Suprapubic skin (tissue), 4 donors: Measurements from ENCODE around the gene ZC3HAV1. TPM values are rescaled to one million over a fixed set of nuclear protein-coding genes. Genes with fewer than 3 reads are reported as not detected.

Source experiments
- DNase-seq, 2 donors: peaks; one replicate each; pipeline ENCODE4 v3.0.0-alpha.2; 2019; ENCODE audit warnings: low spot score in 2 of 2
- H3K27ac ChIP-seq: fragments of 200-600 bp; sonication (generic); one replicate; pipeline ENCODE4 v1.5.1; 2019
- H3K27me3 ChIP-seq: fragments of 200-600 bp; sonication (generic); one replicate; pipeline ENCODE4 v1.5.1; 2019
- H3K36me3 ChIP-seq: fragments of 200-600 bp; sonication (generic); one replicate; pipeline ENCODE4 v1.5.1; 2019
- H3K4me1 ChIP-seq: fragments of 200-600 bp; sonication (generic); one replicate; pipeline ENCODE4 v1.5.1; 2019
- H3K4me3 ChIP-seq: fragments of 200-600 bp; sonication (generic); one replicate; pipeline ENCODE4 v1.5.1; 2019; ENCODE audit warnings: mild to moderate bottlenecking
- H3K9me3 ChIP-seq: fragments of 200-600 bp; sonication (generic); one replicate; pipeline ENCODE4 v1.5.1; 2019
- CTCF ChIP-seq, 2 donors: fragments of 200-600 bp in 1 of 2; fragments of 450-650 bp in 1 of 2; sonication (generic) in 1 of 2; IDR thresholded peaks; one replicate each; pipeline ENCODE4 v1.5.1; 2016 to 2019; ENCODE audit warnings: antibody characterized with exemption in 2 of 2, mild to moderate bottlenecking in 1 of 2, moderate library complexity in 1 of 2
- EP300 ChIP-seq: sonication (generic); formaldehyde crosslinking; IDR thresholded peaks from one replicate; pipeline ENCODE4 v1.6.1; 2017; ENCODE audit warnings: antibody characterized with exemption
- POLR2A ChIP-seq, 2 donors: fragments of 450-650 bp; IDR thresholded peaks; one replicate each; pipeline ENCODE4 v1.6.1; 2017; ENCODE audit warnings: antibody characterized with exemption in 2 of 2, mild to moderate bottlenecking in 2 of 2, moderate library complexity in 2 of 2
- POLR2AphosphoS5 ChIP-seq, 3 donors: sonication (generic); formaldehyde crosslinking; IDR thresholded peaks; one replicate each; pipeline ENCODE4 v1.6.1; 2017; ENCODE audit warnings: antibody characterized with exemption in 3 of 3
- WGBS: methylation state at CpG from one replicate; pipeline ENCODE4 v1.1.5; 2018; 5-methylcytosine and 5-hydroxymethylcytosine counted together
- total RNA-seq, 4 donors: library from RNA; depleted of rRNA; stranded (reverse); fragments of >200 nt; gene quantifications; one replicate each; pipeline ENCODE4 v1.1.0, GENCODE V29; 2016

The ZC3HAV1 gene
- total RNA-seq, 4 donors from 2014 or later: 27.0 to 34.4 (median 29.8) TPM

GRCh38 chr7:139065323-139065722 is 44.2 kb downstream of the ZC3HAV1 start:
- Histone ChIP-seq H3K9me3 (no peaks in the 10 kb centered on the region), H3K27me3 (no peaks in the 10 kb centered on the region), H3K27ac (no peak overlapping the region), H3K4me1 (no peaks in the 10 kb centered on the region), H3K36me3 (peaks cover 88% of the 10 kb centered on the region), H3K4me3 (no peak overlapping the region)
- TF ChIP-seq EP300 (no peak), CTCF (IDR thresholded peaks at IDR 0.05) (no peak), POLR2A (IDR thresholded peaks at IDR 0.05) (no peak), POLR2AphosphoS5 (IDR thresholded peaks at IDR 0.05) (no peak)
- no peak for DNase-seq
- WGBS: 93% methylated on average over 11 of the region's 11 CpGs

DNA sequence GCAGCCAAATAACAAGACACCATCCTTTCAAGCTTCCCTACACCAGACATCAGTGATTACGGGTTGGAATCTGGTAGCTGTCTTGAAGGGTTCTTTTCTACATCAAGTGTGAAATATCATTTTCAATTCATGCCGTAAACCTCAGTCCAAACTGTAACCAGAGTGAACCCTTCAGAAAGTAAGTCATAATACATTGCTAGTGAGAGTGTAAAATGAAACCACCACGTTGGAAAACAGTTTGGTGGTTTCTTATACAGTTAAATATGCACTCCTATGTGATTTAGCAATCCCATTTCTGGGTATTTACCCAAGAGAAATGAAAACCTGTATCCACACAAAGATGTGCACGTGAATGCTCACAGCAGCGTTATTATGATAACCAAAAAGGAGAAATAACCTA is 48.1 kb downstream of the ZC3HAV1 start:
- TF ChIP-seq EP300 (no peak), POLR2A (IDR thresholded peaks at IDR 0.05) (no peak), POLR2AphosphoS5 (IDR thresholded peaks at IDR 0.05) (no peak), CTCF (IDR thresholded peaks at IDR 0.05) (no peak)
- Histone ChIP-seq H3K36me3 (peaks cover 72% of the 10 kb centered on the region), H3K9me3 (no peaks in the 10 kb centered on the region), H3K27me3 (no peaks in the 10 kb centered on the region), H3K27ac (no peak overlapping the region), H3K4me3 (no peak overlapping the region), H3K4me1 (no peaks in the 10 kb centered on the region)
- WGBS: 87% methylated on average over 5 of the region's 5 CpGs
- DNase-seq: no peak

- H3K36me3 ChIP-seq: peaks cover 66% of the 10 kb centered on the region
- no peaks in the 10 kb centered on the region for H3K9me3 ChIP-seq
Observed at GRCh38 chr7:139060695-139061237, 48.8 kb downstream of the ZC3HAV1 start.

GRCh38 chr7:139059905-139060304 is 49.6 kb downstream of the ZC3HAV1 start:
- H3K4me1 ChIP-seq: no peaks in the 10 kb centered on the region
- no peak for DNase-seq
- H3K36me3 ChIP-seq: peaks cover 60% of the 10 kb centered on the region
- no peaks in the 10 kb centered on the region for H3K9me3 ChIP-seq
- no peak for TF ChIP-seq EP300
- TF ChIP-seq CTCF (IDR thresholded peaks at IDR 0.05): no peak
- TF ChIP-seq POLR2A (IDR thresholded peaks at IDR 0.05): no peak
- TF ChIP-seq POLR2AphosphoS5 (IDR thresholded peaks at IDR 0.05): no peak
- no peaks in the 10 kb centered on the region for H3K27me3 ChIP-seq
- 67% methylated on average over 1 of the region's 1 CpG for WGBS
- no peak overlapping the region for H3K4me3 ChIP-seq
- no peak overlapping the region for H3K27ac ChIP-seq

More at GRCh38 chr7:139060695-139061237, 48.8 kb downstream of the ZC3HAV1 start:
- WGBS: 78% methylated on average over 5 of the region's 5 CpGs
- Histone ChIP-seq H3K27ac (no peak overlapping the region), H3K4me3 (no peak overlapping the region), H3K27me3 (no peaks in the 10 kb centered on the region), H3K4me1 (no peaks in the 10 kb centered on the region)
- no peak for TF ChIP-seq POLR2A (IDR thresholded peaks at IDR 0.05)
- TF ChIP-seq POLR2AphosphoS5 (IDR thresholded peaks at IDR 0.05): no peak
- no peak for TF ChIP-seq EP300
- no peak for TF ChIP-seq CTCF (IDR thresholded peaks at IDR 0.05)
- no peak for DNase-seq

DNA sequence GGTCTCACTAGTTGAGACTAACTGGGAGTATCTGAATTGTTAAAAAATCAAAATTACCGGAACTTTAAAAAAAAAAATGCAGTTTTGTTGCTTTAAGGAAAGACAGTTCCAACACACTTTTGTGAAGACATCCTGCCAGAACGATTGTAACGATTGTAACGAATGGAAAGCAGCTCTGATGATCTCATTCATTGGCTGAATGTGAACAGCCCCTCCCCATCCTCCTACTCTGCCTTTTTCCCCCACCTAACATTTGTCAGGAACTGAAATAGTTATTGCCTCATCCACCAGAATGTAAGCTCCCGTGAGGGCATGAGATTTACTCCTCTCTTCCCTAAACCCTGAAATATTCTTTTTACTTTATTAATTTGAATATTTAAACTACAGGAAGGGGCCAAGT is 50.6 kb downstream of the ZC3HAV1 start:
- WGBS: 38% methylated on average over 5 of the region's 5 CpGs
- no peaks in the 10 kb centered on the region for H3K4me1 ChIP-seq
- no peak for DNase-seq
- TF ChIP-seq POLR2AphosphoS5 (IDR thresholded peaks at IDR 0.05): no peak
- TF ChIP-seq CTCF (IDR thresholded peaks at IDR 0.05): no peak
- no peak for TF ChIP-seq POLR2A (IDR thresholded peaks at IDR 0.05)
- no peak for TF ChIP-seq EP300
- H3K27me3 ChIP-seq: no peaks in the 10 kb centered on the region
- no peak overlapping the region for H3K27ac ChIP-seq
- H3K36me3 ChIP-seq: peaks cover 60% of the 10 kb centered on the region
- no peak overlapping the region for H3K4me3 ChIP-seq
- H3K9me3 ChIP-seq: no peaks in the 10 kb centered on the region
